ENCODE results near the gene PSIP1.
"Not testable (repeated sequence)": the region's sequence is repeated elsewhere in the genome, so short reads cannot be mapped to it uniquely, and the experiment has no call there.

The PSIP1 gene

DNA sequence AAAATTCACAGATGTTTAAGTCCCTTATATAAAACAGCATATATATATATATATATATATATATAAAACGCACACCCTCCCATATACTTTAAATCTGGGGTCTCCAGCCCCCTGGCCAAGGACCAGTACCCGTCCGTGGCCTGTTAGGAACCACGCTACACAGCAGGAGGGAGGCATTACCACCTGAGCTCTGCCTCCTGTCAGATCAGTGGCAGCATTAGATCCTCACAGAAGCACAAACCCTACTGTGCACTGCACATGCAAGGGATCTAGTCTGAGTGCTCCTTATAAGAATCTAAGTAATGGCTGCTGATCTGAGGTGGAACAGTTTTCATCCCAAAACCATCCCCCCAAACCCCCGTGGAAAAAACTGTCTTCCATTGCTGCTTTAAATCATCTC lies 9.0 kb downstream of the PSIP1 start:
- DNase-seq (ENCODE audit: low read depth in 2 of 2) = no peak

GRCh38 chr9:15501179-15501578 lies 9.6 kb downstream of the PSIP1 start:
- DNase-seq (ENCODE audit: low read depth in 2 of 2) = no peak

DNA sequence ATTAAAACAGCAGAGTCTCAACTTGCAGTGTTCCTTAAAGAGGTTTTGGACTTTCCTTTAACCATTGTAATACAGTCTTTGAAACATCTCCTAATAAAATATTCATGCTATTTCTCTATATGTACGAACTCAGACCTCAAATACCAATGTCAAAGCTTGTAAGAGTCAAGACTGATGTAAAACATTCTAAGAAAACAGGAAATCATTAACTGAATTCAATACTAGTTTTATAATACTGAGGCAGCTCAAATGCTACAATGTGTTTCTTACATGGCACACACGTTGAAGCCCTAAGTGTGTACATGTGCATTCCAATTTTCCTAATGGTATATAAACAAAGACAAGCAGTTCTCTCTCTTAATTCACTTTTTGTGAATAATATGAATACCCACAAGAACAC lies 11.6 kb downstream of the PSIP1 start:
- no peak for DNase-seq (ENCODE audit: low read depth in 2 of 2)

DNA sequence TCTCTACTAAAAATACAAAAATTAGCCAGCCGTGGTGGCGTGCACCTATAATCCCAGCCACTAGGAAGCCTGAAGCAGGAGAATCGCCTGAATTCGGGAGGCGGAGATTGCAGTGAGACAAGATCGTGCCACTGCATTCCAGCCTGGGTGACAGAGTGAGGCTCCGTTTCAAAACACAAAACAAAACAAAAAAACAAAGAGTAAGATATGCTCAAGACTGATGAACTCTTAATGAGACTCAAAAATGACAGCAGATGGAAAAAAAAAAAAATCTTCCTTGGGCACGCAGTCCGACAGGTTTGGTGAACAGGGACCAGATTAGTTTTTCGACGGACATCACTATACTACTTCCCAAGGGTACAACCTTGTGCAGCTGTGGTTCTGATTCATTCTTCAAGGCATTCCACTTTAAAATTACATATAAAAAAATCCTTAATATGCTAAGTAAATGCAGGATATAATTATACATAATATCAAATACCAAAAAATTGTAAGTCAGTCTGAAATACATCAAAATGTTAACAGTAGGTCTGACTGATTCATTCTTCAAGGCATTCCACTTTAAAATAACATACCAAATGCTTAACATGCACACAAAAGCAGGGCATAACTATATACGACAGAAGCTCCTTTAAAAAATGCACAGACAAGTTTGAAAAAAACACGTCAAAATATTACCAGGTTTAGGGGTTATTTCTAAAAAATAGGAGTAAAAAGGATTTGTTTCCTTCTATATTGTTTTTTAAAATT lies 12.3 kb downstream of the PSIP1 start:
- no peak for DNase-seq (ENCODE audit: low read depth in 2 of 2)

GRCh38 chr9:15492485-15493150 lies 18.2 kb downstream of the PSIP1 start:
- DNase-seq (ENCODE audit: low read depth in 2 of 2) = no peak

DNA sequence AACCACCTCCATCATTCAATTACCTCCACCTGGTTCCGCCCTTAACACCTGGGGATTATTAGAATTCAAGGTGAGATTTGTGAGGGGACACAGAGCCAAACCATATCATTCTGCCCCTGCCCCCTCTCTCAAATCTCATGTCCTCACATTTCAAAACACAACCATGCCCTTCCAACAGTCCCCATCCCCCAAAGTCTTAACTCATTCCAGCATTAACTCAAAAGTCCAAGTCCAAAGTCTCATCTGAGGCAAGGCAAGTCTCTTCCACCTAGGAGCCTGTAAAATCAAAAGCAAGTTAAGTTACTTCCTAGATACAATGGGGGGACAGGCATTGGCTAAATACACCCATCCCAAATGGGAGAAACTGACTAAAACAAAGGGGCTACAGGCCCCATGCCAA lies 18.8 kb downstream of the PSIP1 start:
- DNase-seq (ENCODE audit: low read depth in 2 of 2) = no peak

DNA sequence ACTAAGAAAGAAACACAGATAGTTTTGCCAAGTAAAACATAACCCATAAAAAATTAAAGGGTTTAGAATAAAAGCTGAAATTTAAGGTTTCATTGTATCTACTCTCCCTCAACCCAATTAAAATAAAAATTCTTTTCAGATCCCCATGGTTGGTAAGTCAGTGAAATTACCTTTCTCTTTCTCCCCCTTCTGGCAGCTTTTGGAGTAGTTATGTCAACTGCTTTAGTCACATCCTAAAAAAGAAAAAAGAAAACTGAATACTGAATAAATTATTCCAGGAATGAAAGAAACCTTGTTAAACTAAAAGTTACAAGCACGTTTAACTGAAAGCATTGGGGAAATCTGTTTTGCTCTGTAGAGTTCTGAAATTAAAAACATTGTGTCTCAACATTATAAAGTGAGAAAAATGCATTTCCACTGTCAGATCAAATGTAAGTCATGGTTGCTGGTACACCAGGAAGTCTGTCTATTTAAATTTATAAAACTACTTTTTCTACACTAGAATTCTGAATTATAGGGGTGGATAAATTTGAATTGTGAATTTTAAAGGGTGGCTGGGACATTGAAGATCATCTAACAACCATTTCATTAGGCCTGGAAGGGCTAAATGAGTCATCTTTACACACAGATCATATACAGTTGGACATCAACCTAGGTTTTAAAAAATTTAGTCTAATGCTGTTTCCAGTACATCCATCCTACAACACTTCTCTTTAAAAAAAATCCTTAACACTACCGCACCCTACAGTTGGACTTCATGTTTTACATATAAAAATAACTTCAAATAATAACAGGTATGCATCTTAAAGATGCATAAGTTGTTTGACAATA lies 24.7 kb downstream of the PSIP1 start:
- DNase-seq (ENCODE audit: low read depth in 2 of 2) = no peak

GRCh38 chr9:15484802-15485201 lies 26.0 kb downstream of the PSIP1 start:
- no peak for DNase-seq (ENCODE audit: low read depth in 2 of 2)

- DNase-seq (ENCODE audit: low read depth in 2 of 2) = no peak
These were observed 28.6 kb downstream of the PSIP1 start for GRCh38 chr9:15482146-15482545.

GRCh38 chr9:15480028-15480427 lies 30.7 kb downstream of the PSIP1 start:
- no peak for DNase-seq (ENCODE audit: low read depth in 2 of 2)

GRCh38 chr9:15475923-15476536 lies 34.7 kb downstream of the PSIP1 start:
- DNase-seq (ENCODE audit: low read depth in 2 of 2) = no peak

- DNase-seq (ENCODE audit: low read depth in 2 of 2) = no peak
These were observed 40.9 kb downstream of the PSIP1 start for GRCh38 chr9:15469862-15470261.

- no peak for DNase-seq (ENCODE audit: low read depth in 2 of 2)
These were observed 41.4 kb downstream of the PSIP1 start for GRCh38 chr9:15469406-15469805.

GRCh38 chr9:15468145-15468544 lies 42.6 kb downstream of the PSIP1 start:
- no peak for DNase-seq (ENCODE audit: low read depth in 2 of 2)

DNA sequence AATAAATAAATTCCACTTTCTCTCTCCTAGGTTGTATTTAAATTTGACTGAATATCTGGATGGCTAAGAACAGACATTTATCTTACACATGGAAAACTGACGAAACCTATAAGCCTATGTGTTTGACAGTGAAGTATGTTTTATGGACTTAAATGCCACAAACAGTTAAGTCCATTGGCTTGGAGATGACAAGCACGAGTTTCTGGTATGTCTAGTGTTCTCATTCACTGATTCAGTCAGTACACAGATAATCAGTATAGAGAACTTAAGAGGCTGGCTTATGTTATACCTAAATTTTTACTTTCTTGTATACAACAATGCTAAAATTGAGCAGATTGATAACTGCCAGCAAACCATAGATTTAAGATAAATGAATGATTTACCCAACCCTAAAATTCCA lies 49.2 kb downstream of the PSIP1 start:
- no peak for DNase-seq (ENCODE audit: low read depth in 2 of 2)

- no peak for DNase-seq (ENCODE audit: low read depth in 2 of 2)
These were observed 49.7 kb downstream of the PSIP1 start for GRCh38 chr9:15461056-15461455.

DNA sequence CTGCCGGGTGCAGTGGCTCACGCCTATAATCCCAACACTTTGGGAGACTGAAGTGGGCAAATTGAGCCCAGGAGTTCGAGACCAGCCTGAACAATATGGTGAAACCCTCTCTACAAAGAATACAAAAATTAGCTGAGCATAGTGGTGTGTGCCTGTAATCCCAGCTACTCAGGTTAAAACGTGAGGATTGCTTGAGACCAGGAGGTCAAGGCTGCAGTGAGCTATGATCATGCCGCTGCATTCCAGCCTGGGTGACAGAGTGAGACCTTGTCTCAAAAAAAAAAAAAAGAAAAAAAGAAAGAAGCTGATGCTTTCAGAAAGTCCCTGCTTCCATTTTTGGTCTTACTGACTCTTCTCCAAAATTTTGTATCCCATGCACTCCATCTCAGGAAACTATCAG lies 56.8 kb downstream of the PSIP1 start:
- DNase-seq (ENCODE audit: low read depth in 2 of 2) = no peak

DNA sequence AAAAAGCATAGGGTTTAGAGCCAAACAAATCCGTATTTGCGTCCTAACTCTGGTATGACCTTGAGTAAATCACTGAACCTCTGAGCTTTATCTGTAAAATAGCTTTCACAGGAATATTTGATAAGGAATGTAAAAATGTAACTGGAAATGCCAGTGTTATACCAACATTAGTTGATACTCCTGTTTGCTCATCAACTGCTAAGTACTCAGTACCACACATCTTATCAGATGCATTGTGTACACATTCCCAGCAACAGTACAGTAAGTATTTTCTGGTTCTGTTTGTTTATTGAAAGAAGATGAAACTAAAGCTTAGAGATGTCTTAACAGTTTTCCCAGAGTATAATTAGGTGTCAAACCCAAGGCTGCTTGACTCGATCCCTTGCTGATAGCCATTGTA lies 66.6 kb downstream of the PSIP1 start:
- no peak for DNase-seq (ENCODE audit: low read depth in 2 of 2)

- DNase-seq (ENCODE audit: low read depth in 2 of 2) = not testable (repeated sequence)
These were observed 68.5 kb downstream of the PSIP1 start for GRCh38 chr9:15442264-15442663.

DNA sequence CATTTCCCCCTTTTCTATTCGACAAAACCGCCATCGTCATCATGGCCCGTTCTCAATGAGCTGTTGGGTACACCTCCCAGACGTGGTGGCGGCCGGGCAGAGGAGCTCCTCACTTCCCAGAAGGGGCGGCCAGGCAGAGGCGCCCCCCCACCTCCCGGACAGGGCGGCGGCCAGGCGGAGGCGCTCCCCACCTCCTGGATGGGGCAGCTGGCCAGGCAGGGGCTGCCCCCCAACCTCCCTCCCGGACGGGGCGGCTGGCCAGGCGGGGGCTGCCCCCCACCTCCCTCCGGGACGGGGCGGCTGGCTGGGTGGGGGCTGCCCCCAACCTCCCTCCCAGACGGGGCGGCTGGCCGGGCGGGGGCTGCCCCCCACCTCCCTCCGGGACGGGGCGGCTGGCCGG lies 68.9 kb downstream of the PSIP1 start:
- not testable (repeated sequence) for DNase-seq (ENCODE audit: low read depth in 2 of 2)

DNA sequence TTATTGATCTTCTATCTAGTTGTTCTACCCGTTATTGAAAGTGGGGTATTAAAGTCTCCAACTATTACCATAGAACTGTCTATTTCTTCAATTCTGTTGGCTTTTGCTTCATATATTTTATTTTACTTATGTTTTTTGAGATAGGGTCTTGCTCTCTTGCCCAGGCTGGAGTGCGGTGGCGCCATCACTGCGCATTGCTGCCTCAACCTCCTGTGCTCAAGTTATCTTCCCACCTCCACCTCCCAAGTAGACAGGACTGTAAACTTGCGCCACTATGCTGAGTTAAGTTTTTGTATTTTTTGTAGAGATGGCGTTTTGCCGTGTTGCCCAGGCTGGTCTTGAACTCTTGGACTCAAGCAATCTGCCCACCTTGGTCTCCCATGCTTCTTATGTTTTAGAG lies 71.9 kb downstream of the PSIP1 start:
- DNase-seq (ENCODE audit: low read depth in 2 of 2) = no peak

DNA sequence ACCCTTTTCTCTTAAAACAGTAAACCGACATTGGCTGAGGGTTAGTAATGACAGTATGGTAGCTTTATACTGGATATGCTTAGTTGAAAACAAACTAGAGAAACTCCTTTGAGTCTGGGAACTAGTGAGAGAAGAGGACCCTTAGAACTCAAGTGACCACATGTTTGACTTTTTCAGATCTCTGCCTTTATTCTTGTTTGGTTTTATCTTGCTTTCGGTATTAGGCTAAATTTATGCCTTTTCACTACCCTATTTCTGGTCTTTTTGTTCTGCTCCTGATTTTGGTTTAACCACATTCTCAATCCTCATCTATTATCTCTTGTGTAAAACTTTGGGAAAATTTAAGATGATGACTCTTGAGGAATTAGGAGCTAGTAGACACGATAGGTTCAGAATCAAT lies 77.1 kb downstream of the PSIP1 start:
- no peak for DNase-seq (ENCODE audit: low read depth in 2 of 2)
